MM.1S (cell line): ENCODE data around the gene ANKRD6.

Source experiments
- CTCF ChIP-seq: fragments of 300-600 bp; sonication (generic); IDR thresholded peaks from 2 replicates; pipeline ENCODE4 v1.5.1; 2016; ENCODE audit warnings: antibody characterized with exemption, low read length, mixed read lengths
- EZH2 ChIP-seq: fragments of 300-600 bp; sonication (generic); optimal IDR thresholded peaks from 2 replicates; pipeline ENCODE3; 2017; ENCODE audit warnings: low read depth, mild to moderate bottlenecking, antibody characterized with exemption, low read length, mixed read lengths

- no peak for TF ChIP-seq EZH2
- TF ChIP-seq CTCF = no peak
These were observed 114.3 kb downstream of the ANKRD6 start for GRCh38 chr6:89547281-89547680.
